Mesothelial cell of epicardium (in vitro differentiated cells): Measurements from ENCODE around the gene ZNF414. TPM values are rescaled to one million over a fixed set of nuclear protein-coding genes. Genes with fewer than 3 reads are reported as not detected.
"Not testable (repeated sequence)": the region's sequence is repeated elsewhere in the genome, so short reads cannot be mapped to it uniquely, and the experiment has no call there.

Experiments
- DNase-seq, 2 experiments: peaks; one replicate each; pipeline ENCODE4 v3.0.0; 2021; ENCODE audit warnings: low spot score in 2 of 2; ENCODE audit not compliant: unreplicated experiment in 2 of 2
- H3K27ac Mint-ChIP-seq: 2 replicates; pipeline ENCODE4 v1.8.0; 2021; ENCODE audit warnings: mixed read lengths
- H3K27me3 Mint-ChIP-seq: 2 replicates; pipeline ENCODE4 v1.8.0; 2021; ENCODE audit warnings: low read depth, mixed read lengths
- H3K36me3 Mint-ChIP-seq: 2 replicates; pipeline ENCODE4 v1.8.0; 2021; ENCODE audit warnings: mixed read lengths
- H3K4me1 Mint-ChIP-seq: 2 replicates; pipeline ENCODE4 v1.8.0; 2021; ENCODE audit warnings: mixed read lengths
- H3K4me3 Mint-ChIP-seq: 2 replicates; pipeline ENCODE4 v1.8.0; 2021; ENCODE audit warnings: mild to moderate bottlenecking, moderate library complexity, mixed read lengths
- H3K9me3 Mint-ChIP-seq: 2 replicates; pipeline ENCODE4 v1.8.0; 2021; ENCODE audit warnings: mixed read lengths
- total RNA-seq: library from RNA; stranded (reverse); gene quantifications from 3 replicates; pipeline ENCODE4 v1.2.1, GENCODE V29; 2021
- TF ChIP-seq, protein P1 (sequence below): fragments of 200-600 bp; sonication (generic); IDR thresholded peaks from one replicate; pipeline ENCODE4 v1.5.0; 2021; ENCODE audit warnings: antibody characterized with exemption; ENCODE audit not compliant: unreplicated experiment

ZNF414 gene, protein sequence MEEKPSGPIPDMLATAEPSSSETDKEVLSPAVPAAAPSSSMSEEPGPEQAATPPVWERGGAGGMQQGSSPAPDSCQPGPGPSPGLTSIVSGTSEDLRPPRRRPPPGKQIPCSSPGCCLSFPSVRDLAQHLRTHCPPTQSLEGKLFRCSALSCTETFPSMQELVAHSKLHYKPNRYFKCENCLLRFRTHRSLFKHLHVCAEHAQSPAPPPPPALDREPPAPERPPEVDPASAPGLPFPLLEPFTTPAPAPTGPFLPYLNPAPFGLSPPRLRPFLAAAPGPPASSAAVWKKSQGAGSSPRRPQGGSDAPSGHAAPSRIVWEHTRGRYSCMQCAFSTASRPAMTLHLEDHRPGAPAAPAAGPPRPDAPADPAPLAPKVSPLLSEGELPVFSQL
- 33.5 to 37.1 TPM (median 35.5 TPM) in 3 replicates for total RNA-seq

DNA sequence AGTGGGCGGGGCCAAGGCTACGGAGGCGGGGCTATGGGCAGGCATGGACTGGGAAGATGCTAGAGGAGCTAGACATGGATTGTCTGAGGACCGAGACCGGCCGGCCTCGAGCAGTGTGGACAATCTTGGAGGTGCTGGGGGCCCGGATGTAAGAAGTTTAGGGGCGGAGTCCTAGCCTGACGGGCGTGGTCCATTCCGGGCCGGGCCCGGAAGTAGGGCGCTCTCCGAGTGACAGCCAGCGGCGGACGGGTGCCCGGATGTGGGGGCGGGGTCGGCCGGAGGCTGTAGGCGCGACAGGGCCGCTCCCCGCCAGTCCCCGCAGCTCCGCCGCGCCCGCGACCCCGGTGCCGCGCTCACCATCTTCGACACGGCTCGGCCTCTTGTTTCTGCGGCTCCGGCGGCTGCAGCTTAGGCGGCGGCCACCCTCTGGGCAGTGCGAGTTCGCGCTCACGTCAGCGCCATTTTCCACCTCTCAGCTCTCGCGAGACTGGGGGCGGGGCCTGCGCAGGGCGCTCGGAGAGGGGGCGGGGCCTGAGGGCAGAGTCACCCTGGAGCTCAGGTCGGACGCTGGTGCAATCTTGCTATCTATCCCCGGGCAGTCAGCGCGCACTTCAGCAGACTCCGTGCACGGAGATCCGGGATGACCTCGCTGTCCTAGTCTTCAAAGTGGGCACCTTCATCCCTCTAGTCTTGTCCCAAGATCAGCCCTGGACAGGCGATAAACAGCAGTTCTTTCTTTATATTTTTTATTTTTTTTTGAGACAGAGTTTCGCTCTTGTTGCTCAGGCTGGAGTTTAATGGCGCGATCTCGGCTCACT is at the start of gene ZNF414:
Gene ZNF414, minus strand, starts transcription at position 481 of the 818 bp plus-strand sequence. Its CDS starts 121 bp downstream, at position 360.
- Mint-ChIP-seq H3K4me1 (peaks cover 10% of the 10 kb centered on the region), H3K4me3 (peak within 1 kb of the TSS; percentile 92), H3K27me3 (no peaks in the 10 kb centered on the region), H3K36me3 (peaks cover 5% of the 10 kb centered on the region), H3K9me3 (no peaks in the 10 kb centered on the region), H3K27ac (peak within 1 kb of the TSS; percentile 99)
- peak; percentile 97 to 99 for DNase-seq
- TF ChIP-seq, protein P1, sequence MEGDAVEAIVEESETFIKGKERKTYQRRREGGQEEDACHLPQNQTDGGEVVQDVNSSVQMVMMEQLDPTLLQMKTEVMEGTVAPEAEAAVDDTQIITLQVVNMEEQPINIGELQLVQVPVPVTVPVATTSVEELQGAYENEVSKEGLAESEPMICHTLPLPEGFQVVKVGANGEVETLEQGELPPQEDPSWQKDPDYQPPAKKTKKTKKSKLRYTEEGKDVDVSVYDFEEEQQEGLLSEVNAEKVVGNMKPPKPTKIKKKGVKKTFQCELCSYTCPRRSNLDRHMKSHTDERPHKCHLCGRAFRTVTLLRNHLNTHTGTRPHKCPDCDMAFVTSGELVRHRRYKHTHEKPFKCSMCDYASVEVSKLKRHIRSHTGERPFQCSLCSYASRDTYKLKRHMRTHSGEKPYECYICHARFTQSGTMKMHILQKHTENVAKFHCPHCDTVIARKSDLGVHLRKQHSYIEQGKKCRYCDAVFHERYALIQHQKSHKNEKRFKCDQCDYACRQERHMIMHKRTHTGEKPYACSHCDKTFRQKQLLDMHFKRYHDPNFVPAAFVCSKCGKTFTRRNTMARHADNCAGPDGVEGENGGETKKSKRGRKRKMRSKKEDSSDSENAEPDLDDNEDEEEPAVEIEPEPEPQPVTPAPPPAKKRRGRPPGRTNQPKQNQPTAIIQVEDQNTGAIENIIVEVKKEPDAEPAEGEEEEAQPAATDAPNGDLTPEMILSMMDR: no peak

DNA sequence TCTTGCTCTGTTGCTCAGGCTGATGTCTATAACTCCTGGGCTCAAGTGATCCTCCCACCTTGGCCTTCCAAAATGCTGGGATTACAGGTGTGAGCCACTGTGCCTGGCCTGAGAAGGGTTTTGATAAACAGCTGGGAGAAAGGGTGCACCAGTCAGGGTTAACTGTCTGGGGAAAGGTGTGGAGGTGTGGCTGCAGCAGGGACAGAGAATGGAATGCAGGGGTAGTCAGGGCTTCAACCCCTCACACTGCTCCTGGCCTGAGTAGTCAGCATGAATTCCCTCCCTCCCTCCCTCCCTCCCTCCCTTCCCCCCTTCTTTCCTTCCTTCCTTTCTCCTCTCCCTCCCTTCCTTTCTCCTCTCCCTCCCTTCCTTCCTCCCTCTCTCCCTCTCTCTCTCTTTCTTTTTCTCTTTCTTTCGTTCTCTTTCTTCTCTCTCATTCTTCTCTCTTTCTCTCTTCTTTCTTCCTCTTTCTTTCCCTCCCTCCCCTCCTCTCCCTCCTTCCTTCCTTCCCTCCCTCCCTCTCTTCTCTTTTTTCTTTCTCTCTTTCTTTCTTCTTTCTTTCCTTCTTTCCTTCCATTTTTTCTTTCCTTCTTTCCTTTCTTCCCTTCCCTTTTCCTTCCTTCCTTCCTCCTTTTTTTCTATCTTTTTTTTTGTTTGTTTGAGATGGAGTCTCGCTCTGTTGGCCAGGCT is 47.3 kb upstream of the ZNF414 start:
- TF ChIP-seq, protein P1: no peak
- H3K27me3 Mint-ChIP-seq: no peaks in the 10 kb centered on the region
- DNase-seq: no peak
- no peak overlapping the region for H3K27ac Mint-ChIP-seq
- no peaks in the 10 kb centered on the region for H3K36me3 Mint-ChIP-seq
- no peaks in the 10 kb centered on the region for H3K4me1 Mint-ChIP-seq
- H3K9me3 Mint-ChIP-seq: no peaks in the 10 kb centered on the region
- H3K4me3 Mint-ChIP-seq: no peak overlapping the region

DNA sequence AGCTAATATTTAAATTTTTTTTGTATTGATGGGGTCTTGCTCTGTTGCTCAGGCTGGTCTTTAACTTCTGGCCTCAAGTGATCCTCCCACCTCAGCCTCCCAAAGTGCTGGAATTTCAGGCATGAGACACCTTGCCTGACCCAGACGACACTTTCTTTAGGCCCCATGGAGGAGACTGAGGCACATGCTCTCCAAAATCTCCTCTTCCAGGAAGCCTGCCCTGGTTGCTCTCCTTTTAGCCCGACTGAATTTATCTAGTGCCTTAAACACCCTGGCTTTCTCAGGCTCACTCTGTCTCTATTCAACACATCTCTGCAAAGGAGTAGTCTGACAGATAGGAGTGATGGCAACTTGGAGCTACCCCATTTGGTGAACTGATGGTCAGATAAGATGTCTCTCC is 44.4 kb upstream of the ZNF414 start:
- TF ChIP-seq, protein P1: no peak
- Mint-ChIP-seq H3K4me1 (no peaks in the 10 kb centered on the region), H3K27ac (no peak overlapping the region), H3K27me3 (no peaks in the 10 kb centered on the region), H3K9me3 (no peaks in the 10 kb centered on the region), H3K36me3 (no peaks in the 10 kb centered on the region), H3K4me3 (no peak overlapping the region)
- no peak for DNase-seq

DNA sequence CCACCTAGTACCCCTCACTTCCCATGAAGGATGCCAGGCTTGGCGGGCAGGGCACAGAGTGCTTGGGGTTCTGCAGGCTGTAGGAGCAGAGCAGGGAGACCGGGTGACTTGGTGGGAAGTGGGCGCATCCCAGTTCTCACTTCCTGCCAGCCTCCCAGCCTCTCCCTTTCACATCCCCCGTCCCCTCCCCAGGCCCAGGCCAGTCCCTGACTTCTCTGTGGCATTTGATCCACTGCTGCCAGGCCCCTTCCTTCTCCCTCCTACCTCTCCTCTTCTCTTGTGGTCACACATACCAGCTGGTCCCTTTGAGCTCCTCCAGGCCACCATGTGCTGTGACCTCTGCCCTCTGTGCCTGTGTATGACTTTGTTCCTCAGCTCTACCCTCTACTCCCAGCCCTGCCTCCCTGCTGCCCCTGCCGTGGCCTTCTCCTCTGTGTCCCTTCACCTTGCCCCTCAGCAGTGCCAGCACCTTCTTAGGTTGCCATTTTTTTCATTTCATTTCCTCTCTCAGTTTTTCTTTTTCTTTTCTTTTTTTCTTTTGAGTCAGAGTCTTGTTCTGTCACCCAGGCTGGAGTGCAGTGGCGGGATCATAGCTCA is 43.8 kb upstream of the ZNF414 start:
- H3K27ac Mint-ChIP-seq: peak overlapping the region; percentile 26
- H3K27me3 Mint-ChIP-seq: no peaks in the 10 kb centered on the region
- no peaks in the 10 kb centered on the region for H3K9me3 Mint-ChIP-seq
- DNase-seq: no peak
- no peak overlapping the region for H3K4me3 Mint-ChIP-seq
- H3K4me1 Mint-ChIP-seq: no peaks in the 10 kb centered on the region
- H3K36me3 Mint-ChIP-seq: no peaks in the 10 kb centered on the region
- TF ChIP-seq, protein P1: no peak

DNA sequence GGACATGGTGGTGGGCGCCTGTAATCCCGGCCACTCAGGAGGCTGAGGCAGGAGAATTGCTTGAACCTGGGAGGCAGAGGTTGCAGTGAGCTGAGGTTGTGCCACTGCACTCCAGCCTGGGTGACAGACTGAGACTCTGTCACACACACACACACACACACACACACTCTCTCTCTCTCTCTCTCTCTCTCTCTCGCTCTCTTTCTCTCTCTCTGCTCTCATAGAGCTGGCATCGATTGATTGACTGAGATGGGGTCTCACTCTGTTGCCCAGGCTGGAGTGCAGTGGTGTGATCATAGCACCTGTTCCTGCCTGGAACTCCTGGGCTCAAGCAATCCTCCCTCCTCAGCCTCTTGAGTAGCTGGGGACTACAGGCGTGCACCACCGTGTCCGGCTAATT is 39.8 kb upstream of the ZNF414 start:
- not testable (repeated sequence) for DNase-seq, H3K27me3 Mint-ChIP-seq, H3K4me1 Mint-ChIP-seq, H3K4me3 Mint-ChIP-seq, H3K36me3 Mint-ChIP-seq, H3K27ac Mint-ChIP-seq, H3K9me3 Mint-ChIP-seq
